SK-N-MC (cell line): Measurements from ENCODE around the gene KRT10.

Experiments
- EZH2 ChIP-seq: fragments of 200-600 bp; sonication (generic); IDR thresholded peaks from one replicate; pipeline ENCODE4 v1.6.1; 2017; ENCODE audit warnings: antibody characterized with exemption
- FOXP2 ChIP-seq: optimal IDR thresholded peaks from 2 replicates; pipeline ENCODE3; 2011; ENCODE audit warnings: mild to moderate bottlenecking, moderate library complexity; ENCODE audit not compliant: insufficient read depth; ENCODE audit errors: extremely low read length, control extremely low read depth
- POLR2AphosphoS5 ChIP-seq: IDR thresholded peaks from 2 replicates; pipeline ENCODE4 v1.6.1; 2012; ENCODE audit warnings: mild to moderate bottlenecking, low read depth, low read length, borderline replicate concordance

DNA sequence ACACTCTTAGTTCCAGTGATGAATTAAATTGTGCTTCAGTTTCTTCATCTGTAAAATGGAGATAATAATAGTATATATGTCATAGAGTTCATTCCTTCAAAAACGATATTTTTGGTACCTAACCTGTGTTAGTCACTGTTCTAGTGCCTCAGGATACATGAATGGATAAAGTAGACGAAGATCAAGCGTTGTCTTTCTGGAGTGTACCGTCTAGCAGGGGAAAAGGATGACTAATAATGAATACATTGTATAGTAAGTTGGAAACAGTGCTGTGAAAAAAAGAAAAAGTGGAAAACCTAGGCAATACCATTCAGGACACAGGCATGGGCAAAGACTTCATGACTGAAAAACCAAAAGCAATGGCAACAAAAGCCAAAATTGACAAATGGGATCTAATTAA lies 8.6 kb downstream of the KRT10 start:
- TF ChIP-seq EZH2 (no peak), POLR2AphosphoS5 (no peak), FOXP2 (no peak)
